ENCODE measurements around the gene CEMIP. TPM values are rescaled to one million over a fixed set of nuclear protein-coding genes. Genes with fewer than 3 reads are reported as not detected.

The CEMIP gene
- total RNA-seq, 2 donors from 2014 or later = 1.6 TPM; not detected in 1

GRCh38 chr15:80769829-80770705 is 9.1 kb upstream of the CEMIP start:
- no peaks in the 10 kb centered on the region for H3K9me3 ChIP-seq

GRCh38 chr15:80773122-80773551 is 6.0 kb upstream of the CEMIP start:
- H3K4me3 ChIP-seq = no peak overlapping the region
- H3K4me1 ChIP-seq = no peaks in the 10 kb centered on the region
- 72 to 75% methylated on average over 8 of the region's 8 CpGs for WGBS, 2 donors
- H3K9me3 ChIP-seq = no peaks in the 10 kb centered on the region
- intact Hi-C loops (cut with DNase I) = loop anchor here (5.0 kb wide), 1 partner anchor 321 kb away; no protein-coding TSS in a partner anchor
- H3K27ac ChIP-seq = no peak overlapping the region
- no peaks in the 10 kb centered on the region for H3K27me3 ChIP-seq
- TF ChIP-seq POLR2A (IDR thresholded peaks at IDR 0.05) = no peak
- no peak for TF ChIP-seq CTCF (IDR thresholded peaks at IDR 0.05)
- ATAC-seq = no peak
- no peak for DNase-seq
- no peaks in the 10 kb centered on the region for H3K36me3 ChIP-seq (replicated peaks in 1 of 2; ENCODE audit: insufficient read depth in 1 of 2, low read depth in 2 of 2)

More at GRCh38 chr15:80769829-80770705, 9.1 kb upstream of the CEMIP start:
- Histone ChIP-seq H3K4me1 (no peaks in the 10 kb centered on the region), H3K4me3 (no peak overlapping the region), H3K36me3 (replicated peaks in 1 of 2; ENCODE audit: insufficient read depth in 1 of 2, low read depth in 2 of 2) (no peaks in the 10 kb centered on the region), H3K27ac (no peak overlapping the region), H3K27me3 (no peaks in the 10 kb centered on the region)
- DNase-seq (no peak), ATAC-seq (no peak)
- TF ChIP-seq POLR2A (IDR thresholded peaks at IDR 0.05) = no peak
- TF ChIP-seq CTCF (IDR thresholded peaks at IDR 0.05) = no peak
- intact Hi-C loops (cut with DNase I) = loop anchor here (5.0 kb wide), 1 partner anchor 318 kb away; no protein-coding TSS in a partner anchor
- WGBS, 2 donors = 81 to 84% methylated on average over 7 of the region's 7 CpGs

GRCh38 chr15:80773792-80774352 is 5.3 kb upstream of the CEMIP start:
- intact Hi-C loops (cut with DNase I) = loop anchor here (5.0 kb wide), 1 partner anchor 322 kb away; no protein-coding TSS in a partner anchor
- WGBS, 2 donors = 63 to 73% methylated on average over 5 of the region's 5 CpGs

GRCh38 chr15:80774486-80774885 is 4.7 kb upstream of the CEMIP start:
- H3K27me3 ChIP-seq = peaks cover 0 to 7% of the 10 kb centered on the region in 2 donors
- H3K27ac ChIP-seq = no peak overlapping the region
- DNase-seq (no peak), ATAC-seq (no peak)
- H3K36me3 ChIP-seq (replicated peaks in 1 of 2; ENCODE audit: insufficient read depth in 1 of 2, low read depth in 2 of 2) = no peaks in the 10 kb centered on the region
- H3K4me1 ChIP-seq = peaks cover 10% of the 10 kb centered on the region
- H3K9me3 ChIP-seq = no peaks in the 10 kb centered on the region
- no peak for TF ChIP-seq CTCF (IDR thresholded peaks at IDR 0.05)
- TF ChIP-seq POLR2A (IDR thresholded peaks at IDR 0.05) = no peak
- 17 to 35% methylated on average over 1 of the region's 1 CpG for WGBS, 2 donors
- H3K4me3 ChIP-seq = no peak overlapping the region
- intact Hi-C loops (cut with DNase I) = loop anchor here (5.0 kb wide), 1 partner anchor 322 kb away; no protein-coding TSS in a partner anchor

More at GRCh38 chr15:80773792-80774352, 5.3 kb upstream of the CEMIP start:
- no peaks in the 10 kb centered on the region for H3K36me3 ChIP-seq (replicated peaks in 1 of 2; ENCODE audit: insufficient read depth in 1 of 2, low read depth in 2 of 2)
- TF ChIP-seq POLR2A (IDR thresholded peaks at IDR 0.05) (no peak), CTCF (IDR thresholded peaks at IDR 0.05) (no peak)
- ATAC-seq (no peak), DNase-seq (no peak)
- H3K27ac ChIP-seq = no peak overlapping the region
- peaks cover 4% of the 10 kb centered on the region for H3K4me1 ChIP-seq
- peaks cover 0 to 5% of the 10 kb centered on the region in 2 donors for H3K27me3 ChIP-seq
- no peak overlapping the region for H3K4me3 ChIP-seq
- no peaks in the 10 kb centered on the region for H3K9me3 ChIP-seq
